GM18951 (cell line): ENCODE data around the gene SCAMP1.
"Not testable (repeated sequence)": the region's sequence is repeated elsewhere in the genome, so short reads cannot be mapped to it uniquely, and the experiment has no call there.

Experiments used
- POLR2A ChIP-seq: IDR thresholded peaks from 4 replicates; pipeline ENCODE4 v1.6.1; 2011; ENCODE audit warnings: mild to moderate bottlenecking; ENCODE audit not compliant: insufficient read length, insufficient read depth; ENCODE audit errors: extremely low read depth
- in situ Hi-C: fragments of 300-500 bp; cut with MboI; formaldehyde crosslinking; loops from one replicate; pipeline ENCODE4 v1.12.0; 2022; ENCODE audit warnings: low sequenced_read_pairs, mixed read lengths, inconsistent platforms; ENCODE audit not compliant: unreplicated experiment

SCAMP1 gene

DNA sequence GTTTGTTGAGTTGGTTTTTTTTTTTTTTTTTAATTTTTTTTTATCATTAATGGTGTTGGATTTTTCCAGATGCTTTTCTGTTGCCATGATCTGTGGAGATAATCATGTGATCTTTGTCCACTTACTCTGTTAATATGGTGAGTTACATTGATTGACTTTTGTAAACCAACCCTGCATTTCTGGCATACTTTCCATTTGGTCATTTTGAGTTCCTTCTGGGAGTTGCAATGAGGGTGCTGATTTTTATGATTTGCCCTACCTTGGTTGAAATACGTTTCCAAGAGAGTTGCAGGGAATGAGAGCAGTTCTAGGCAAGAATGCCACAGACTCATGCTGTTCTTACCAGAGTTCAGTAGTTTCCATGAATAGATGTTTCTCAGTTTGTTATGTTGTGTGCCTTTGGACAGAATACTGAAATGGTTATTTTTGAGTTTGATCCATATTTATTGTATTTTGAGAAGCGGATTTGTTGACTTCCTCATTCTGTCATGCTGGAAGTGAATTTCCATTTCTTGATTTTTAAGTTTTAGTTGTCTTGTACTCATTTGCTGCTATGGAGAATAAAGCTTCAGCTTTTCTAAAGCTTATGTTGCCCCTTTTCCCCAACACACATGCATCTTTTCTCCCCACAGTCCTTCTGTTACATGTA lies 69.0 kb downstream of the SCAMP1 start:
- no peak for TF ChIP-seq POLR2A
- in situ Hi-C loops, result no loop called here

DNA sequence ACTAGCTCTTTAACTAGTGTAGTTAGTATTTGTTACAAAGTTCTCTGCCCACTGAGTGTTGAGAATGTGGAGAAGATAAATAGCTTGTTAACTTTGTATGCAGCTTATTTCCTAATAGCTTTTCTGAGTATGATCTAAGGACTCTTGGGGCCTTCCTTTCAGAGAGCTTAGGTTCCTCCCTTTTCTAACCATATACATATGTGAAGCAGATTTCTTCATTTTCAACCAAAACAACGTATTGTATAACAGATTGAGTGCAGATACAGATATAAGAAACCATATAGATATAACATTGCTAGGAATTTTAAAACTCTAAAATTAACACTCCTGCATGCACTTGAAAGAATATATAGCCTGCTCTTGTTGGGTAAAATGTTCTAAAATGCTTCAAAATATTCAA lies 70.4 kb downstream of the SCAMP1 start:
- no peak for TF ChIP-seq POLR2A
- in situ Hi-C loops, result no loop called here

DNA sequence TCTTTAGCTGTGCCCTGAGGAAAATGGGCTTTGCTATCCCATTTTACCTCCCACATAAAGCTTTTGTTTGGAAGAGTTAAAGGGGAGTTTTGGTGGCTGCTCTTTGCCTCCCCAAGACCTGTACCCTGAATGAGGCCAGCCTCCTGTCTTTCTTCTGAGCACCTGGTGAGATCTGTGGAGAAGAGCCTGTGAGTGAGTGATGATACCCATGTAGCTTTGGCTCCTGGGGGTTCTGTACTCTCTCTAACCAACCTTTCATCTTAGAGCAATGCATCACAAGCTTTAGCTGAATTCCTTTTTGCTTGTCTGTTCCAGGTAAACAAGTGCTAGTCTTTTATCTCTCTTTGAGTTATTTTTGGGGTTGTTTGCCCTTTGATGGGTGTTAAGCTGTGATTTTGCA lies 73.6 kb downstream of the SCAMP1 start:
- in situ Hi-C loops, result no loop called here
- TF ChIP-seq POLR2A, result no peak

DNA sequence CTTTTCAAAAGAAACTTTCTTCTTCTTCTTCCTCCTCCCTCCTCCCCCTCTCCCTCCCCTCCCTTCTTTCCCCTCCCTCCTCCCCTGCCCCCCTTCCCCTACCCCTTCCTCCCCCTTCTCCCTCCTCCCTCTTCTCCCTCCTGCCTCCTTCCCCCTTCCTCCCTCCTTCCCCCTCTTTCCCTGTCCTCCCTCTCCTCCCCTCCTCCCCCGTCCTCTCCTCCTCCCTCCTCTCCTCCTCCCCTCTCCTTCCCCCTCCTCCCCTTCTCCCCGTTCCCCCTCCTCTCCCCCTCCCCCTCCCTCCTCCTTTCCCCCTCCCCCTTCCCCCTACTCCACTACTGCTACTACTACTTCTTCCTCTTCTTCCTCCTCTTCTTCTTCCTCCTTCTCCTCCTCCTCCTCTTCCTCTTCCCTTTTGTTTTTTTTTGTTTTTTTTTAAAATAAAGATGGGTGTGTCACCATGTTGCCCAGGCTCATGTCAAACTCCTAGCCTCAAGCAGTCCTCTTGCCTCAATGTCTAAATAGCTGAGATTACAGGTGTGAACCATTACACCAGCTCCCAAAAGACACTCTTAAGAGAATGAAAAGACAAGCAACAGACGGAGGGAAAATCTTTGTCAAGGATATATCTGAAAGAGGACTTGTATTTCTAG lies 87.5 kb downstream of the SCAMP1 start:
- in situ Hi-C loops, result no loop called here
- TF ChIP-seq POLR2A, result no peak

DNA sequence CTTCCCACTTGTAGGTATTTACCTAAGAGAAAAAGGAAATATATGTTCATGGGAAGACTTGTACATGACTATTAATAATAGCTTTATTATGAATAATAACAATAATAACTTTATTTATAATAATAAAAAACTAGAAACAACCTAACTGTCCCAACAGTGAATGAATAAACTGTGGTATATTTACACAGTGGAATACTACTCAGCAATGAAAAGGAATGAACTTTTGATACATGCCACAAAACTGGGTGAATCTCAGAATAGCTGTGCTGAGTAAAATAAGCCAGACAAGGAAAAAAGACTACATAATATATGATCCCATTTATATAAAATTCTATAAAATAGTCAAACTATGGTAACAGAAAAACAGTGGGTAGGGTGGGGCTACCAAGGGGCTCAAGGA lies 88.7 kb downstream of the SCAMP1 start:
- in situ Hi-C loops, result no loop called here
- no peak for TF ChIP-seq POLR2A

DNA sequence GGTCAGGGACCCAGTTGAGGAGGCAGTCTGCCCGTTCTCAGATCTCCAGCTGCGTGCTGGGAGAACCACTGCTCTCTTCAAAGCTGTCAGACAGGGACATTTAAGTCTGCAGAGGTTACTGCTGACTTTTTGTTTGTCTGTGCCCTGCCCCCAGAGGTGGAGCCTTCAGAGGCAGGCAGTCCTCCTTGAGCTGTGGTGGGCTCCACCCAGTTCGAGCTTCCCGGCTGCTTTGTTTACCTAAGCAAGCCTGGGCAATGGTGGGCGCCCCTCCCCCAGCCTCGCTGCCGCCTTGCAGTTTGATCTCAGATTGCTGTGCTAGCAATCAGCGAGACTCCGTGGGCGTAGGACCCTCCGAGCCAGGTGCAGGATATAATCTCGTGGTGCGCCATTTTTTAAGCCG lies 97.1 kb downstream of the SCAMP1 start:
- in situ Hi-C loops, result not testable (repeated sequence)

DNA sequence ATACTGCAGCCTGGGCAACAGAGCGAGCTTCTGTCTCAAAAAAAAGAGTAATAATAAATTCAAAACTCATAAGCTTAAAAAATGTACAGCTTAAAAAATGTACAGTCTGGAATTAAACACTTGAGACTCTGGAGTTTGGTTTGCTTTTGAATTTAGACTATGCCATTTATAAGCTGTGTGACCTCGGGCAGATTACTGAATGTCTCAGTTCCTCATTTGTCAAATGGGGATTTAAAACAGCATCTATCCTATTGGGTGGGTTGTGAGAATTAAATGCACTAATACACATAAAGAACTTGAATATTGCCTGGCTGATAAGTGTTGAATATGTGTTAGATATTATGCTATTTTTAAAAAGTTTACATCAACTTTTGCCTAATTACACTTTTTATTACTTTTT lies 98.4 kb downstream of the SCAMP1 start:
- no peak for TF ChIP-seq POLR2A
- in situ Hi-C loops, result no loop called here

DNA sequence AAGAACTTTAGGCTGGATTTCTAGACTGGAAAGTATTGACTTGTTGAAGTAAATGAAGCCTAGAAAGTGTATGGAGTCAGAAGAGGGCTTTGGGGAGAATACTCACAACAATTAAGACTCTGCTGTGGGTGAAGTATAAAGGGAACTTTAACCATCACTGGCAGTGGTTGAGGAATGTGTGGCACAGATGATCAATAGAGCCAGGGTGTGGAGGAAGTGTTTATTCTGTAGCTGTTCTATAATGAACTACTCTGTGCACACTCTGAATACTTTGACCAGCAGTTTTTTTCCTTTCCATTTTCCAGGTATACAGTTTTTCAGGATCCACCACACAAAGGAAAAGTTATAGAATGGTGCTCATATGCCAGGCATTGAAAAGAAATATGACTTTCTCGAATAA lies 106.7 kb downstream of the SCAMP1 start:
- in situ Hi-C loops, result no loop called here
- TF ChIP-seq POLR2A, result no peak

DNA sequence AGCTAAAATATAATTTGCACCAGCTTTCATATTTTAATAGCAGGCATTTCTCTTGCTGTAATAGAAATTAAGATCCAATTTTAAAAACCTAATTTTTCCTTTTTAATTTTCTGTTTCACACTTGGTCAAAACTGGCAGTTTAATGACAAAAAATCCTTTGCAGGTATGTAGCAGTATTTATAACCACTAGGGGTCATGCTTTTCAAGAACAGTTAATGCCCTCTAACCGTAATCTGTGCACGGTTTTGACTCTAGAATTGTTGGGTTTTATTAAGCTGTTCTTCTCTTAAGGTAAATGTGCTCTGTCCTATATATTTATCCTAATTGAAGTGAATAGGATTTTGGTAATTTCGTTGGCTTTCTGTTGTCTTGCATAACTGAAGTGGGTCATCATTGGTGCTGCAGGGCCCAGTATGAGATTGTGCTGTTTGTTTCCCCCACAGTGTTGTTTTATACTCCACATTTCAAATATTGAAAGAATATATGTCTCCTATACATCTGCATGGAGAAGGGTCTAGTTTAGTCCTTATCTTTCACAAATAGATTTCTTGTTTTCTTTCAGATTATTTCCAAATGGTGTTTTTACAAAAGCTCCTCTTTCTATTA lies 107.4 kb downstream of the SCAMP1 start:
- in situ Hi-C loops, result no loop called here
- TF ChIP-seq POLR2A, result no peak

DNA sequence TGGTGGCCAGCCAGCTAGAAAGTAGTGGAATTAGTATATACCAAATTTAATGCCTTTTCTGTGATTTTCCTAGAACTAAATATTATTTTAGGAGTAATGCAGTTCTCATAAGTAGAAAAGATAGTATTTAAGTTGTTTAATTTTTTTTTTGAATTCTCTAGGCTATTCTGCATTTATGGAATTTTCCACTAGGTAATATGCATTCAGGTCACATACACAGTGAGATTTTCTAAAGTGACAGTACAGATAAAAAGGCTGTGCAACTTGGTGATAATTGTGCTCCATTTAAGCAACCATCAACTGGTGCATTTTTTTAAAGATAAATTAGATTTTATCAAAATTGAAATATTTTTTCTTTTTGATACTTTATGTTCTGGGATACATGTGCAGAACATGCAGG lies 111.5 kb downstream of the SCAMP1 start:
- in situ Hi-C loops, result no loop called here

DNA sequence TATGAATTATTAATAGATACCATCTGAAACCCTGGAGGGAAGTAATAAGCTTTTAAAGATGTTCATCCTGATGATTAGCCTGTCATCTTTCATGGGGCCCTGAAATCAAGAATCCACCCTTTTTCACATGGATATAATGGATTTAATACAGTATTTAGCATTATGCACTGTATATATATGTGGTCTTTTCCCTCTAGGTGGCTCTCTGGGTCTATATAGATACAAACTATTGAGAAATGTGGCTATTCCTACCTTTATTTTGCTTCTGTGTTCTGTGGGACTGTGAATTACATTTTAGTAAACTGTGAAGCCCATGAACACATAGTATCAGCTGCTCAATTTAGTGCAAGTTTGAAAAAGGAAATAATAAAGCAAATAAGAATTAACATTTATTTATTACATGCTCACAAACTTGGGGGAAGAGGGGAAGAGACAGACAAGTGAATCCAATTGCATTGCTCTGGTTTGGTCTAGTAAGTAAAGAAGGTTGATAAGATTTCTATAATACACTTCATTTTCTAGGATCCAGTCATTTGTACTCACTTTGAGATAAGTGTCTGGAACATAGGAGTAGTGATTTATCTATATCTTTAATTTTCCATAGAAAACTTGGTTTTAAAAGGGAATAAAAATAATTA lies 112.2 kb downstream of the SCAMP1 start:
- TF ChIP-seq POLR2A, result no peak
- in situ Hi-C loops, result no loop called here

More for the DNA sequence above, 111.5 kb downstream of the SCAMP1 start:
- TF ChIP-seq POLR2A, result no peak

DNA sequence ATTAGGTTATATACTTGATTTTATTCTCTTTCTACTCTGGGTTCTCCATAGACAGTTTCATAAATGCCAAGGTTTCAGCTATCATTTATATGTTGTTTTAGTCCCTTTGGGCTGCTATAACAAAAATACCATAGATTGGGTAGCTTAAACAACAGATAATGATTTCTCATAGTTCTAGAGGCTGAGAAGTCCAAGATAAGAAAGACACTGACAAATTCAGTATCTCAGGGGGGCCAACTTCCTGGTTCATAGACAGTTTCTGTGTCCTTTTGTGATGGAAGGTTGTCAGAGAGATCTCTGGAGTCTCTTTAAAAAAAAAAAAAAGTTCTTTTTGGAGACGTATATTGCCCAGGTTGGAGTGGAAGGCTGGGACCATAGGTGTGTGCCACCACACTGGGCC lies 113.3 kb downstream of the SCAMP1 start:
- in situ Hi-C loops, result no loop called here
- TF ChIP-seq POLR2A, result no peak

DNA sequence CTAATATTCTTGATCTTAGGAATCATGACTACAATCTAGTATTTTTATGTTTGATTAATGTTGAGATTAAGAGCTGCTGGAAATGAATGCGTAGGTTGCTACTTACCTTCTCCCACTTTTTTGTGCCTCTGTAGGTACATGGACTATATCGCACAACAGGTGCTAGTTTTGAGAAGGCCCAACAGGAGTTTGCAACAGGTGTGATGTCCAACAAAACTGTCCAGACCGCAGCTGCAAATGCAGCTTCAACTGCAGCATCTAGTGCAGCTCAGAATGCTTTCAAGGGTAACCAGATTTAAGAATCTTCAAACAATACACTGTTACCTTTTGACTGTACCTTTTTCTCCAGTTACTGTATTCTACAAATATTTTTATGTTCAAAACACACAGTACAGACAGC lies 115.0 kb downstream of the SCAMP1 start:
- no peak for TF ChIP-seq POLR2A
- in situ Hi-C loops, result no loop called here

DNA sequence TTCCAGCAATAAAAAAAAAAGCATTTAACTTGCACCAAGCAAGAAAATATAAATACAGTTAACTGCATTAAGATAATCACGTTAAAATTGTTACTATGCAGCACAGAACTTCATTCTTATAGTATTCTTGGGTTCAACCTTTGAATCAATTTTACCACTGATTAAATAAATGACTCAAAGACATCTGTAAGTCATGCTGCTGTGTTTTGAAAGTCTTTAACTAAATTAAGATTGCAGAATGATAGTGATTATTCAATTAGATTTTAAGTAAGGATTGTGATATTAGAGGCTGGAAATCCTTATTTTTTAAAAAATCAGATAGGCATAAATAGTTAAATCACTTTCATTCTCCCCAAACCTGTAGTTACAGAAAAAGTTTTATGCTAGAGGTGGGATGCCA lies 116.4 kb downstream of the SCAMP1 start:
- TF ChIP-seq POLR2A, result no peak
- in situ Hi-C loops, result no loop called here
